HL-60 (cell line): ENCODE measurements around the gene GET4.

Experiments
- DNase-seq, 2 experiments: peaks; one replicate each; pipeline ENCODE4 v3.0.0-alpha.2; 2010 to 2020; ENCODE audit warnings: low read depth in 1 of 2, low spot score in 1 of 2
- H3K27ac ChIP-seq: fragments of 250-450 bp; sonication (Bioruptor Pico); replicated peaks from 2 replicates; pipeline ENCODE4 v1.5.1; 2020; ENCODE audit warnings: mild to moderate bottlenecking, moderate library complexity
- H3K27me3 ChIP-seq: fragments of 250-450 bp; sonication (Bioruptor Pico); 2 replicates; pipeline ENCODE4 v1.5.1; 2021; ENCODE audit warnings: mild to moderate bottlenecking, moderate library complexity; ENCODE audit not compliant: insufficient read depth, poor library complexity, severe bottlenecking
- H3K4me3 ChIP-seq: replicated peaks from 2 replicates; pipeline ENCODE4 v1.5.1; 2011; ENCODE audit warnings: mild to moderate bottlenecking, control low read depth, low read length; ENCODE audit not compliant: insufficient read depth
- CTCF ChIP-seq: IDR thresholded peaks from one replicate; pipeline ENCODE4 v1.5.1; 2011; ENCODE audit warnings: low read length, control low read depth, inconsistent platforms; ENCODE audit not compliant: insufficient read depth
- GABPA ChIP-seq: IDR thresholded peaks from 2 replicates; pipeline ENCODE4 v1.6.1; 2012; ENCODE audit warnings: low read depth
- POLR2AphosphoS5 ChIP-seq: IDR thresholded peaks from 2 replicates; pipeline ENCODE4 v1.6.1; 2012; ENCODE audit warnings: low read depth
- REST ChIP-seq: IDR thresholded peaks from 2 replicates; pipeline ENCODE4 v1.6.1; 2012; ENCODE audit warnings: low read depth; ENCODE audit not compliant: insufficient replicate concordance
- SPI1 ChIP-seq: IDR thresholded peaks from 2 replicates; pipeline ENCODE4 v1.6.1; 2012; ENCODE audit warnings: low read depth, mild to moderate bottlenecking, borderline replicate concordance

The GET4 gene

GRCh38 chr7:903921-904755, 27.8 kb downstream of the GET4 start:
- Histone ChIP-seq H3K27me3 (no peaks in the 10 kb centered on the region), H3K4me3 (no peak overlapping the region), H3K27ac (no peak overlapping the region)
- no peak for DNase-seq
- TF ChIP-seq SPI1, result no peak
- no peak for TF ChIP-seq REST
- no peak for TF ChIP-seq POLR2AphosphoS5
- no peak for TF ChIP-seq GABPA
- no peak for TF ChIP-seq CTCF

GRCh38 chr7:904847-905246, 28.5 kb downstream of the GET4 start:
- Histone ChIP-seq H3K27ac (no peak overlapping the region), H3K27me3 (no peaks in the 10 kb centered on the region), H3K4me3 (no peak overlapping the region)
- TF ChIP-seq GABPA (no peak), SPI1 (no peak), CTCF (no peak), POLR2AphosphoS5 (no peak), REST (no peak)
- DNase-seq, result no peak

GRCh38 chr7:906776-907157, 30.4 kb downstream of the GET4 start:
- H3K27me3 ChIP-seq, result no peaks in the 10 kb centered on the region
- TF ChIP-seq GABPA (no peak), CTCF (no peak), POLR2AphosphoS5 (no peak), REST (no peak), SPI1 (no peak)
- no peak overlapping the region for H3K4me3 ChIP-seq
- DNase-seq, result no peak
- no peak overlapping the region for H3K27ac ChIP-seq
